Stimulated activated CD8-positive, alpha-beta memory T cell treated with anti-CD3 and anti-CD28 coated beads, Interleukin-15, amount 100 ng/mL, for 4 hours (primary cell): ENCODE results near the gene SLC7A11.

Experiments
- DNase-seq, 2 donors: peaks; one replicate each; pipeline ENCODE4 v3.0.0-alpha.2; 2020; ENCODE audit warnings: low read depth in 2 of 2

Gene SLC7A11

DNA sequence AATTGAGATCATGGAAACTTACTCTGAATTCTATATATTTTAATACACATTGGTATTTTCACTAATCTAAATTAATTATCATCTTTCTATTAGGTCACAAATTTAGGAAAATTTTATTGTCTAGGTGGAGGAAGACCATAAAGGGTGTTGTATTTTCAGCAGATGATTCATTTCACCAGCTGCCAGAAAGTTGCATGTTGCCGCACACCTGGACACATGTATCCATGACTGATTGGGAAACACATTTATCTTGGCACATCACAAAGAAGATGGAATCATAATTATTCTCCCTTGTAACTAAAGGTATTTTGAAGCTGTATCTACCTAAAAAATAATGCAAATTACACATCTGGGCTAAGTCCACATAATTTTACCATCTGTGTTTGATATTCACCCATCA, 33.1 kb downstream of the SLC7A11 start:
- no peak for DNase-seq

DNA sequence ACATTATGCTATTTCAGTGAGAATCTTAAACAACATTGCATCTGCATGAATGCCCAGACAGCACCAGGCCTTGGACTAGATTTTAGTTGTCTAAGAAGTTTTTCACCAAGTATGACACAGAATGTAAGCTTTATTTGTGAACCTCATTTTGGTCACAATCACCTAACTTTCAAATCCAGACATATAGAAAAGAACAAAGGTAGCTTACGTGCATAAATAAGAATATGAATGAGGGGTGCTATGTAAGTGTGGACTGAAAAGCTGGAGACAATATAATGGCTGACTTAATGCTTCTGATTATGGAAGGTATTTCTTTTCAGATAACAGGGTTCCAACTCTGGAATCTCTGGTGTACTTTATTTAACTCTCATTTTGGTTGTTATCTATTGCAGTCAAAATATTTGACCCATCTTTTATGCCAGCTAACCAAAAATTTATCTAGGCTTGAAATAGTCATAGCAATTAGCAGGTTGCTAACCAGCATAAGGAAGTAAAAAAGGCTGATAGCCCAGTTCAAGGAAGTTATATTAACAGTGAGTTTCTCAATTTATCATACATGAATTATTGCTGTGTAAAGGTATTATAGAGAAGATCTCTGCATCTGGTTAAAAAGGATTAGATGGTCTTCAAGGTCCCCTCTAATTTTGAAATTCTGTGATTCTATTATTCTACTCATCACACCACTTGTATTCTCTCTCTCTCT, 36.5 kb downstream of the SLC7A11 start:
- no peak for DNase-seq

DNA sequence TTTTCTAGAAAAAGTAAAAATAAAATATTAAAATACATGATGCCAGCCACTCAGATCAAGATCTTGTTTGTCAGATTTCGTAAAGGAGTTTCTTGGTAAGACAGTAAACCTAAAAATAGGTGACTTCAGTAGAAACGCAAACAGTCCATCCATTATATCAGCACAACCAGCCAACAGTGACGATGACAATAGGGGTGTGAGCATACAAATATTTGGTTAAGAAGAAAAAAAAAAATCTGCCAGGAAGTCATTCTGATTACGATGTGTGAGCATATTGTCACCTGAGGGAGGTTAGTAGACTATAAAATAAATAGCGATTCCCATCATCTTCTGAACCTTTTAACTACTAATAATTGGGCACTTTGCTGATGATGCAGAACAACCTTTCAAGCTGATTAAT, 37.6 kb downstream of the SLC7A11 start:
- no peak for DNase-seq

DNA sequence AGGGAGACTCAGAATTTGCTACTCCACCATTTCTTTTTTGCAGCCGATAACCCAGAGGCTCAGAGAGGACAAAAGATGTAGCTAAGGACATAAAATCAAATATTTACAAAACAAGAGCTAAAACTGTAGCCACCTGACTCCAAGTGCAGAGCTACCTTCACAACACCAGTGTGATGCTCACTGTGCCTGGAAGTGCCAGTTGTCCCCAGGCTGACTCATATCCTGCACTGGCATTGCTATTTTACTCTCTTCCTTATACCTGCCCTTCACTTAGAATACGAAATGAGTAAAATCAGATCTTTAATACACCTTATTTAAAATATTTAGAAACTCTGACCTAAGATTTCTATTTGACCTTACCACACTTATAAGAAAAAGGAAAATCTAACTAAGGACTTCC, 39.5 kb downstream of the SLC7A11 start:
- no peak for DNase-seq

DNA sequence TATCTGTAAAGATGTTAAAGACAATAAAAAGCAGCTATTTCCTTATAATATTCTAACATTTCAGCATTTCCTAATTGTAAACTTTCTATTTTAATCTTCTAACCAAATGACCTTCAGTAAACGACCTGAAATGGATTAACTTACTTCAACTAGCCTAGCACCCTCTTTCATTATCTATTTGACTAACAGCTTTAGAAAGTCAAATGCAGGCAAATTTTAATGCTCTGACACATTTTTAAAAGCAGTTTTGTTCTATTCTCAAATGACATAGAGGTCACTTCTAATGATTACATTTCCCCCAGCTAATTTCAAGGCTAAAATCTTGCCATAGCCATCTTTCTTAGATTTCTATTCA, 41.9 kb downstream of the SLC7A11 start:
- DNase-seq, result no peak

DNA sequence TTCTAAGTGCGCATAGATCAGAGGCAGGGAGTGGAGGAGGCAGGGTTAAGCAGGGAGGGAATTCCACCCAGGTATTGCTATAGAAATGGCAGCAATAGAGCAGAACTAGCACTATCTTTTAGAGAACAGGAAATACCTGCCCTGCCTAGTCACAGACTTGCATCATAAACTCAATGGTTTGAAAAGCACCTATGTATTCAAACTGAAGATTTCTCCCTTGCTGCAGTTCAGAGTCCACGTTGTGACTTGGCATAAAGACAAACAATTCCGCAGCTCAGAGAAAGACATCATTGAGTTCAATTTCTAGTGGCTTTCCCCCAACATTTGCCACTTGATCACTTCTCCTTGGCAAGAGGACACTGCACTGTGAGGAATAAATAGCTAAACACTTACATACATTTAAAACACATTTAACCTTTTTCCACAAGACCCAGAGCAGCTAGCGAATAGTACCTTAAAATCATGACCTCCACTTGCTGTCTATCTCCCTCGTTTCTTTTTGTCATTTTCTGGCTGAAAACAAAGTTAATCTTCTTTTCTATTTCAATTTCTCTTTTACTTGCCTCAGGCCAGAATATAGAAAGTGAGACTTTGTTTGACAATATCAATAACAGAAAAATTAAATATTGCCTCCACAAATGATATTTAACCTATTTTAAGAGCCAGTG, 42.4 kb downstream of the SLC7A11 start:
- no peak for DNase-seq

DNA sequence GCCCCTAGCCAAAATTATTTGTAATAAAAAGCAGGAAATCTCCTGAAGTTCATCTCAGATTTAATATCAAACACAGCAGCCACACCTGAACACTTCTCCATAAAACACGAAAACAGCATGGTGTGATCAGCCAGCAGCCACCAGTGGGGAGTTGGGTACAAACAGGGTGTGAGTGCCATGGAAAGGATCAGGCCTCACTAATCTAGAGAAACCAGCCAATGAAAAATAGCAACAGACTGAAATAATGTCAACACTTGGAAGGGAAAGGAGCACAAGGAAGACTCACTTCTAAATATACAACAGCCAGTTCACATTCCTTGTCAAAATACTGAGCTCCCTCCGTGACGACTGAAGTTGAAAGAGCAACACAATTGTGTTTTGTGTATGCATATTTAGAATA, 46.0 kb downstream of the SLC7A11 start:
- no peak for DNase-seq

DNA sequence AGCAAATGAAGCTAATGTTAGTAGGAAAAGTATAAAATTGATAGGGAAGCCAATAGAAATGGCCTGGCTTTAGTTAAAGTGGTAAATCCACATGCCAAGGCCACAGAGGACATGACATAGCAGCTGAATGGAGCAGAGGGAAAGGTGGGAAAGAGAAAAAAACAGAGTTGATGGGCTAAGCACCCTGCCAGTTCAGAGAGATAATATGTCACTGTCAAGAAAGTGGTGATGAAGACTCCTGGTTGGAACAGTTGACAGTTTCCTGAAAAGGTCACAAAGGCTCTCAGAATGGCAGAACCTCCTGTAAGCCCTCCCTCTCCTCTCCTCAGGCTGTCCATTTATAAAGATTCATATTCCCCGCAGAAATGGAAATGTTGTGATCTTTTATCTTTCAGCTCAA, 48.2 kb downstream of the SLC7A11 start:
- DNase-seq, result no peak

DNA sequence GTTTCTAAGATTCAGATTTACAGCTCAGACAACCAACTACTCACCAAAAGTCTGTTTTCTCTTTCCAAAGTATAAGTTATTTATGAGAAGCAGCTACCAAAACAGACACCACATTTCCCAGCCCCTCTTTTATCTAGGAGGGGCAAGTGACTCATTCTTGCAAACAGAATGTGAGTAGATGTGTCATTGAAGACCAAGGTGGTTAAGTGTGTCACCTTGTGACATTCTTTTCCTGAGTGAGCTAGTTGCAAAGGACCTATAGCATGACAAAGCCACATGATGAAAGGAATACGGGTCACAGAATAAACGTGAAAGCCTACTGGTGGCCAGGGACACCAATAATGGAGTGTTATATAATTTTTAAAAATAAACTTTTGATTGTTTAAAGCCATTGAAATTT, 50.0 kb downstream of the SLC7A11 start:
- no peak for DNase-seq

DNA sequence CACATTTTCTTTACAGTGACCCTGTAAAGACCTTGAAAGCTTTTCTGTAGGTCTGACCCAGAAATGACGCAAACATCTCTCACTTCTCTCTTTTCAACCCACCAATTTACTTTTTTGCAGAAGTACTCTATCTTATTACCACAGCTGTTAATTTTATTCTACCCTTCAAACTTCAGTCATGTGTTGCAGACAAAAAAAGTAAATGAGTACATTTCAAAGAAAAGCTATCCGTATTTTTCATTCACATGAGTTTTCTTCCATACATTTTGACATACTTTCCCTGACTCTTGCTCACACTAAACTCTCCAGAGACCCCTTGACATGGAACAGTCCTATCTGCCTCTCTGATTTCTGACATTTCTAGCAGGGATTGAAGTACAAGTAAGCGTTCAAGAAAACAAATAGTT, 51.7 kb downstream of the SLC7A11 start:
- no peak for DNase-seq

DNA sequence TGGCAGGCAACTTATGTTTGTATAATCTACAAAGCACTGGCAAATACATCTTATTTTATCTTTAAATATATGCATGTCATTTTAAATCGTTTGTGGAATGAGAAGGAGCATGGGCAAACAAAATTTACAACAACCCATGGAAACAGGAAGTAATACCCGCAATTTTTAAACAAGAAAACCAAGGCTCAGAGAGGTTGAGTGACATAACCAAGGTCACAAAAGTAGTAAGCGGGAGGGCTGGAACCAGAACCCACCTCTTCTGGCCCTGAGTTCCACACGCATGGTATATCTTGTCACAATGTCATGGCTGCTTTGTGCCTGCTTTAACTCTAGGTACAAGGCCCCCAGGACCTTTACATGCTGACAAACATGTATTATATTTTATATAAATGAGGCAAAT, 52.9 kb downstream of the SLC7A11 start:
- DNase-seq, result no peak

DNA sequence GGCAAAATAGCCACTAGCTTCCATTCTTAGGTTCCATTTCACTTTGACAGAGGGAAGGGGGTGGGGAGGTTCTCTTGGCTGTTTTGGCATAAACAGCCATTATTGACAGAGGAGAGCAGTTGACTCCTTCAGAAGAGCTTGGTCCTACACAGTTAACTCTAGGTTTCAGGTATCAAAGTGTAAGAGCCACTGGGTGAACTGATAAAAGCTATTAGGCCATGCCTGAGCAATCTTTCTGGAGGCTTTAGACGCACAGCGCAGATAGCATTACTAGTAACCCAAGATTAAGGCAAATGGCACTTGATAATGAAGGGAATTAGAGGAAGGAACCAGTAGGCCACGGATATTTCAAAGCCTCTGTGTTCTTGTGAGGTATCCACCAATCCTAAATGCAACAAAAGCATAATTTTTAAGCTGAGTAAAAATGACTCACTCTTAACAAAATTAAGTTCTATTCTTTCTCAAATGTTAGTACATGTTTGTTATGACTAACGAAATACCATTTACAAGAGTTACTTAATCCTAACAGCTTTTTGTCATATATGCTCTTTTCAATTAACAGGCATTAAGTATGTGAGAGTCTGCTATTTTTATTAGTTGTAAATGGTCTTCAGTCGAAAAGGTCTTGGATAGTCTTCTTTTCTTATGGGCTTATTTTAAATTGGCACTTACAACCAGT, 53.6 kb downstream of the SLC7A11 start:
- no peak for DNase-seq

DNA sequence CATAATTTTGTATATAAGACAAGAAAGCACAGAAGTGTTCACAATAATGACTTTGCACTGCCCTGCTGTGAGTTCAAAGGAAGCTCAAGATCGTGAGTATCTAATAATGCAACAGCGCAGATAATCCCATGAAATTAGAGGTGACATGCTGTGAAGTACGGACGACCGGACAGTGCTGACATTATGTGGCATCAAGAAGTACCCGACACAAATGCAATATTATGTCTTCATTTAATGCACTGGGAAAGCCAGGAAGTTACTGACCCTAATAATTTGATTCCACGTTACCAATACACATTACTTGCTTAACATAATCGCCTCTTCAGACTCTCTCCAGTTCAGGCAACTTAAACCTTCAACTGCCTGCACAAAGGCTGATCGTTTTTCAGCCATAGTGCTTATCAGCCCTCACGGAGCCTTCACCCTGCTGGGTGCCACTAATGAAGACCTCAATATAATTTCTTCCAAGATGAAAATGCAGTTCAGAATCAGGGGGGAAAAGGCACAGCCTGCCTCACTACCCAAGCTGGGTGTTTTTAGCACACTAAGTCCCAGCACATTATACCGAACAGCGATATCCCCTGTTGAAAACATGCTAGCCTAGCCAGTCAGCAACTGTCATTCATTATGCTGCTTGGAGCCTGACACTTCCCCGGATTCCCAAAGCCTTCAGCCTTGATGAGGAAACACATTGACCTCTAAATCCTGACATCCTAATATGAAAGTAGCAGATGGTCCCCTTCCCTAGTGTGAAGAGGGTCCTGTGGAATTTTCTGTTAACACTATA, 56.1 kb downstream of the SLC7A11 start:
- no peak for DNase-seq

DNA sequence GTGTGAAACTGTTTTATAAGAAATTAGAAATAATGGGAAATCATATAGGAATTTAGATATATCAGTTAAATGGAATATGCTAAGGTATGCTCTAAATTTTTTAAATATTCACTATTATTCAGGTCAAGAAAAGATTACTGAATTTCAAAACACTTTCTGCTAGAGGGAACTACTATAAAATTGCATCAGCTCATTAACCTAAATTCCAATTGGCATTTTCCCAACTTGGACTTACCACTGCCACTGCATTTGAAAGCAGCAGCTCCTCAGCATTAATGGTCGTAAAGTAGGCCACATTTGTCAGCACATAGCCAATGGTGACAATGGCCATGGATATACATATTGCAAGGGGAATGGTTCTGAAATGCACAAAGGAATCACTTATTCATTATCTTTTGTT, 57.3 kb downstream of the SLC7A11 start:
- no peak for DNase-seq

DNA sequence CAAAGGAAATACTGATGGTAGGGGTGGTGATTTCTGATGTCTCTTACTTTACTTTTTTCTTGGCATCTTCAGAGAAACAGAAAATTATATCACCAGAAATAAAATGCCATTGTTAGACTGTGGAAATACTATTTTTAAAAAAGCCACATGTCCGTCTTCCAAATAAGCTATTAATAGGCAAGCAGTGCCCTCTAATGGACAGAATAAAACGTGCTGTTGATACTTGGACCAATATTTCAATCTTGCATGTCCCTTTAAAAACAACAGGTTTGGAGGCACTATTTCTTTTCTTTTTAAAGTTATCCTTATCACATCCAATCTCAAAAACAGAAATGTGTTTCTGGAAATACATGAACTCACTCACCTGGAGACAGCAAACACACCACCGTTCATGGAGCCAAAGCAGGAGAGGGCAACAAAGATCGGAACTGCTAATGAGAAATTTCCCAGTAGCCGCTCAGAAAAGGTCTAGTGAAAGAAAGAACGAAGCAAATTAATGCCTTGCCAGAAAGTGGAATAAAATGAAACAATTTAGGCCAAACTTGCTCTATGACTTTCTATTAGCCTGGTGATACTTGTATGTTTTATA, 59.2 kb downstream of the SLC7A11 start:
- DNase-seq, result no peak

DNA sequence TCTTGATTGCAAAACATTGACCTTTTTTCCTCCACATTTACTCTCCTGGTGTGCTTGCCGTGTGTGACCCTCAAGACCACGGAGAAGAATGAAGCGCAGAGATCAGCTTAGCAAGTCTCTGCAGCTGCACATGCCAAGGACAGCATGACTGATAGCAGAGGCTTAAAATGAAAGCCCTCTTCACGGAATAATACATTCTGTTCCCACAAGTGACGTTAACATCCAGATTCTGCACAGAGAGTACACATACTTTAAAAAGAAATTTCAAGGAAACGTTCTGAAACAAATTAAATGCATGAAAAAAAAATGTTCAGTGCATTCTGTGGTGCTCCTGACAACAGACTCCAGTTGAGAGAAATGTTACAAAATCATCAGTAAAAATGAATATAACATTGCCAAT, 60.9 kb downstream of the SLC7A11 start:
- no peak for DNase-seq

DNA sequence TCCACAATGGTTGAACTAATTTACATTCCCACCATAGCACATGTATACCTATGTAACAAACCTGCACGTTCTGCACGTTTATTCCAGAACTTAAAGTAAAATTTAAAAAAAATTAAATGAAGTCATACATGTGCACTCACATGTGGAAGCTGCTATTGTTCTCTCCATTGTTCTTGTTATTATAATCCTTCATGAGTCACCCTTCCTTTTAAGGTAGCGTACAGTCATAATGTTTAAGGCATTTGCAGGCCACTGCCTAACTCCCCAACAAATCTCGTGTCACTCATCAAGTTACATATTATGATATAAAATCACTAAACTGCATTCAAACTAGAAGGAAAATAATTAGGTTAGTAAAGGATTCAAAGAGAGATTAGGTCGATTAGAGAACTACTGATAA, 63.6 kb downstream of the SLC7A11 start:
- DNase-seq, result no peak

DNA sequence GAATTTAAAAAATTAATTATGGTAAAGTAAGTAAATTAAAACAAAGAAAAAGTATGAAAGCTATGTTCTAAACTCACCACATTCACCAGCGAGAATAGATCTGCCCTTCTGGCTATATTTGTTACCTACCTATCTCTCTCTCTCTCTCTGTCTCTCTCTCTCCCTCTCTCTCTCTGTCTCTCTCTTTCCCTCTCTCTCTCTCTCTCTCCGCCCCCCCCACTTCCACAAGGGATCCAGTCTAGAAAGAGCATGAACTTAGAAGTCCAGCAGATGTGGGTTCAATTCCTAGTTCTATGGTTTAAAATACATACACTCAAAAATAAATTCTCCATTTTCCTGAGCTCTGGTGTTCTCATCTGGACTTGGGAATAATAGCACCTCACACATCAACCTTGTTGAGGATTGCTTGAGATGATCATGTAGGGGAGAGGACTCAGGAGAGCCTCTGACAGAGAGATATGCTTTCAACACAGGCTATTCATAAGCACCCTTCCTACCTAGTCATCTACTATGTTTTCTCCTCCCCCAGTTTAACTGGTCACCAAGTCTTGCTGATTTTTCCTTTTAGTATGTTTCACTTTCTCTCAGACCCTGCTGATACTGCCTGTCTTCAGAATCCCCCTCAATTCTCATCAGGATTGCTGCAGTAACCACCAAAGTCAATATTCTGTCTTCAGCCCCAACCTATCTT, 64.7 kb downstream of the SLC7A11 start:
- no peak for DNase-seq

DNA sequence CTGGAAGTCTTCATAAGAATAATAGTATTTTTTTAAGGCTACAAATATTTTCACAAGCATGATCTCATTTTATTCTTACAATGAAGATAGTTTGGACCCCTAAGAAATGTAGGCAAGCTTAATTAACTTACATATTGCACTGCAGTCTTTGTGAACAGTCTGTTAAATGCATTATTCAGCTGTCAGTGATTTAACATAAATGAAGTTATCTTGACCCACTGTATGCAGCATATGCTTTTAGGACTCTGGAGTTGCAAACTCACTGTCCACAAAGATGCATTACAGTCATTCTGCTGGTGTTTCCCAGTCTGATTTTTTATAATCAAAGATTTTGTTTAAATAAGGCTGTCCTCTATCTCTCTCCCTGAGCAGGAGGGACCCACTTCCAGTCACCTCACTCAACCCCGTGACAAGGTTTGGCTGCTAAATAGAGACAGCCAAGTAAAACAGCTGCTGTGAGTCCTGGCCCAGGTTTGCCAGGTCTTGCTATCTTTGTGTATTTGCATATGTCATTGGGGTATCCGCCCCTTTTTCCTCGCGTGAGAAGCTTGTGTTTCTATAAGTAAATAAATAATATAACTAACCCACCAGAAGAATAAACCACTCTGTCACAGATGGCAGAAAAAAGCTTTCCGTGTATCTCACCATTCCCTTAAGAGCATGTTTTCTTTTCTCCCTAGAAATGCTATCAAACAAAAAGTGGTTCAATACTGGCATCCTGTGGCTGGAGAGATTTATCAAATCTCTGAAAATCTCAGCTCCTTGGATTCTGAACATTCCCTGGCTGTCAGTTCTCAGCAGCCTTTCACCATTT, 67.0 kb downstream of the SLC7A11 start:
- DNase-seq, result no peak

DNA sequence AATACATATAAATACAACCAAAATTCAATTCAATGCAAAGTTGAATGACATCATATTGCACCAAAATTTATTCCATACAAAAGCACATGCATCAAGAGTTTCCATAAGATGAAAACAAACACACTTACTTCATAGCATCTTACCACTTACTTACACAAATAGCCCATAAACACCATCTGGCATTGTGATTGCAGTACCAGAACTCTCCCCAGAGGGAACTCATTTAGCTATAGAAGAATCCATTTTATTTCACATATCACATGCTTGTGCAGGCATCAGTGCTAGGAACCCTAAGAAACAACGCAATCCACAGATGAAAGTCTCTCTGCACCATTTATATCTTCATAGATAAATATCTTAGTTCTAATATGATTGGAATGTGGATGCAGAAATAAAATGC, 77.9 kb downstream of the SLC7A11 start:
- no peak for DNase-seq

DNA sequence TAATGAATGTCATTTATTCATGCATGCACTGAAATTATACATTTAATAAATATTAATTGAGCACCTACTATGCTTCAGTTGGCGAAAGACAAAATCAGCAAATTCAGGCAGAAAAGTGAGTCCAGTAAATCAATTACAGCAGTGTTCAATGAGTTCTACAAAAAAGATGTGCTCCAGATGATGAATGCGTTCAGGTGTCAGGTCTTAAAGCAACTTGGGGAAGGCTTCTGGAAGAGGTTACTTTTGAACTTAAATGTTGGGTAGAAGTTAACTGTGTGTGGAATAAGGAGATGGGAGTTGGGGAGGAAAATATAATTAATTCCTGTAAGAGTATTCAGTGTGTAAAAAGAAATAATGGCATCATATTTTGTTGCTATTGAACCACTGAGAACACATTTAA, 79.0 kb downstream of the SLC7A11 start:
- DNase-seq, result no peak
